DMS 273 (cell line): ENCODE results near the gene SKA3.
"Not testable (repeated sequence)": the region's sequence is repeated elsewhere in the genome, so short reads cannot be mapped to it uniquely, and the experiment has no call there.

Experiments used
- DNase-seq: peaks from one replicate; lab custom pipeline; 2025; ENCODE audit not compliant: unreplicated experiment; lab: John Stamatoyannopoulos, UW

The SKA3 gene

GRCh38 chr13:21171420-21171819 is 4.9 kb downstream of the SKA3 start:
- DNase-seq, result no peak

DNA sequence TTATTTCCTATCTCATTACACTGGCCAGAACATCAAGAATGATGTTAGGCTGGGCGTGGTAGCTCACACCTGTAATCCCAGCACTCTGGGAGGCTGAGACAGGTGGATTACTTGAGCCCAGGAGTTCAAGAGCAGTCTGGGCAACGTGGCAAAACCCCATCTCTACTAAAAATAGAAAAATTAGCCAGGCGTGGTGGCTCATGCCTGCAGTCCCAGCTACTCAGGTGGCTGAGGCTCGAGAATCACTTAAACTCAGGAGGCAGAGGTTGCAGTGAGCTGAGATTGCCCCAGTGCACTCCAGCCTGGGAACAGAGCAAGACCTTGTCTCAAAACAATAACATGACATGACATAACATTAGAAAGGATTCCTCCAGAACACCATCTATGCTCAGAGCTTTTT is 10.7 kb downstream of the SKA3 start:
- not testable (repeated sequence) for DNase-seq

GRCh38 chr13:21164631-21165030 is 11.7 kb downstream of the SKA3 start:
- DNase-seq, result no peak

DNA sequence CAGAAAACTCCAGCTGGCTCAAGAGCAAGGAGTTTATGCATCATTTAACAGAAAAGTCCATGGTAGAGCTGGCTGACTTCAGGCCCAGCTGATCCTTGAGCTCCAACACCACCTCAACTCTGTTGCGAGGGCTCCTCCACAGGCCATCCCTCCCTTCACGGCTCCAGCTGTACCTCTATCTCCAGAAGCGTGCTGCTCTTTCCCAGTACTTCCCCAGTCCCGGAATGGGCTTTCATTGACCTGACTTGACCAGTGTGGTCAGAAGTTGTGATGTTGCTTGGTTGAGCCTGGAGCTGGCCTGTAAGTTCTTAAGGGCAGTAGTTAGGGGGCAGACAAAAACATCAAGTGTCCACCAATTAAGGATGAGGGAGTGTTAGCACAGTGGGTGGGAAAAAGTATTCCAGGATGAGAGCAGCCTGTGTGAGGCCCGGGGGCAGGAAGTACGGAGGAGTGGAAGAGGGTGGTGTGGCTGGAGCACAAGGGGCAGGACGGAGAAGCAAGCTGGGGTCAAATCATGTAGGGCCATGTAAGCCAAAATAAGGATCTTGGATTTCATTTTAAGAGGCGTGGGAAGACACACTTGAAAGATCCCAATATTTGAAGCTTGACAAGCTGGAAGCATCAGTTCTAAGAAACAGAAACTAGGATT is 24.0 kb downstream of the SKA3 start:
- DNase-seq, result no peak

- no peak for DNase-seq
Observed at GRCh38 chr13:21150013-21150412, 26.3 kb downstream of the SKA3 start.

DNA sequence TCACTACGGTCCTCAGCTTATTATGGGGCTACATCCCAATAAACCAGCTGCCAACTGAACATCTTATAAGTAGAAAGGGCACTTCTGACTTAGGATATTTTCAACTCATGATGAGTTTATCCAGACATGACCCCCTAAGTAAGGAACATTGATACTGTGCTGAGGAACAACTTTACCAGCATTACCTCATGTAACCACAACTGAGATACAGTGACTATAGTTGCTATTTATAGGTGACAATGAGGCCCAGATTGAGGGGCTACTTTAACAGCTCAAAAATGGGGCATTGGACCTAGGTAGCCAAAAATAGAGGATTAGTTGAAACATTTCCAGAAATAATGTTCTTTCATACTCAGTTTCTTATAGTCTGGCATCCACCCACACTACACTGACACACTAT is 26.8 kb downstream of the SKA3 start:
- no peak for DNase-seq

- DNase-seq, result no peak
Observed at GRCh38 chr13:21148557-21149258, 27.6 kb downstream of the SKA3 start.

GRCh38 chr13:21147827-21148226 is 28.5 kb downstream of the SKA3 start:
- DNase-seq, result peak; percentile 1

- DNase-seq, result no peak
Observed at GRCh38 chr13:21142766-21143165, 33.6 kb downstream of the SKA3 start.

DNA sequence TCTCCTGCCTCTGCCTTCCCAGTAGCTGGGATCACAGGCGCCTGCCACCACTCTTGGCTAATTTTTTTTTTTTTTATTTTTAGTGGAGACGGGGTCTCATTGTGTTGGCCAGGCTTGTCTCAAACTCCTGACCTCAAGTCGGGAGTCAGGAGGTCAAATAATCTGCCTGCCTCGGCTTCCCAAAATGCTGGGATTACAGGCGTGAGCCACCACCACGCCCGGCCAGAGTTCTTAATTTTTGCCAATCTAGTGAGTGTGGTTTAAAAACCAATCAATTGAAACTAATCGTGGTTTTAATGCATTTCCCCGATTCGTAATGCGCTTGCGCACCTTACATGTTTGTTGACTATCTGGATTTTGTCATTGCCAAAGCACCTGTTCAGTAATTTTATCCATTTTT is 37.0 kb downstream of the SKA3 start:
- DNase-seq, result no peak

DNA sequence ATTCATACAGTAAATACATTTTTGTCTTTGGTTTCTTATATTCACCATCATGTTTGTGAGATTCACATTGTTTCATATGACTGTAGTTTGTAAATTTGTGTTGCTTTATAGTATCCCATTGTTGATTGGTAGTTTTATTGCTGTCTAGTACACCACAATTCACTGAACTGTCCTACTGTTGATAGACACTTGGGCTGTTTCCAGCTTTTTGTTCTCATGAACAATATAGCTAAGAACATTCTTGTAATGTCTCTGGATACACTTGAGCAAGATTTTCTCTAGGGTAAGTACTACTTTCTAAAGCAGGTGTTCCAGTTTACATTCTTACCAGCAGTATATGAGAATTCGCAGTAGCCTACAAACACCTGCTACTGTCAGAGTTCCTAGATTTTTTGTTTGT is 37.8 kb downstream of the SKA3 start:
- DNase-seq, result no peak

GRCh38 chr13:21137696-21138095 is 38.7 kb downstream of the SKA3 start:
- no peak for DNase-seq

- not testable (repeated sequence) for DNase-seq
Observed at GRCh38 chr13:21135833-21136232, 40.5 kb downstream of the SKA3 start.

- DNase-seq, result no peak
Observed at GRCh38 chr13:21134475-21134874, 41.9 kb downstream of the SKA3 start.

DNA sequence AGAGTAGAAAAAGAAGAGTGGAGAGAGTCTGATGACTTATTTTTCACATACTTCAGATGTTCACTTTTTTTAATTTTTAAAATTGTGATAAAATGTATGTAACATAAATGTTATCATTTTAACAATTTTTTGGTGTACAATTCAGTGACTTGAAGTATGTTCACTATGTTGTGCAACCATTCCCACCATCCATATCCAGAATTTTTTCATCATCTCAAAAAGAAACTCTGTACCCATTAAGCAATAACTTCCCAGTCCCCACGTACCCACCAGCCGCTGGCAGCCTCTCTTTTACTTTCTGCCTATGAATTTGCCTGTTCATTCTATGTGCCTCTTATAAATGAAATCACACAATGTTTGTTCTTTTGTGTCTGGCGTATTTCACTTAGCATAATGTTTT is 43.3 kb downstream of the SKA3 start:
- no peak for DNase-seq

DNA sequence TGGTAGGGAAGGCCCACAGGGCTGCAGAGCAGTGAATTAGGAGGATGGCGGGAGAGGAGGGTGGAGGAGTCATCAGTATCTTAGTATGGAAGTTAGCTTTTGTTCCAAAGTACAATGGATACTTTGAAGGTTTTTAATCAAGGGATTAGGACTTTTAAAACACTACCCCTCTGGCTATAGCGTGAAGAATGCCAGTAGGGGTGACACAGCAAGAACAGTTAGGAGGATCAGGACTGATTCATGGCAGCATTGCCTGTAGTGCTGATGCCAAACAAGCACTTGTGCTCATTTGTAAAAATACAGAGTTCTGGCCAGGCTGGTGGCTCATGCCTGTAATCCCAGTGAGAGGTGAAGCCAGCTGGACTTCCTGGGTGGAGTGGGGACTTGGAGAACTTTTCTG is 46.2 kb downstream of the SKA3 start:
- no peak for DNase-seq

GRCh38 chr13:21124852-21125251 is 51.5 kb downstream of the SKA3 start:
- peak; percentile 96 for DNase-seq

DNA sequence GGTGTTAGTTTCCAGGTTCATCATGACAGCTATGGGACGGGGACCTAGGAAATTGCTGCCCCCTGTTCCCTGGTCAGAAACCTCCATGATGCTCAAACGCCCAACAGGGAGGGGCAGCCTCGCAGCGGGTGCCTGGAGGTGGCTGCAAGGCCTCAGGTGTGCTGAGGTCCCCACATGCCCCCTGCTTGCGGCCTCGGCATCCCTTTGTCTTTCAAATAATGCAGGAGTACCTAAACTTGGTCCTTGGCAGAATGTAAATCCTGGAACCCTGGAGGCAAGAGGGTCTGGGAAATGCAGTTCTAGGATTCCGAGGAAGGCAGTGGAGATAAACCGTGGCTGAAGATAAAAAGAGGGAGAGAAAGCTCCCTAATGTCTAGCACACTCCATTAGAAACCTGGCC is 52.4 kb downstream of the SKA3 start:
- no peak for DNase-seq

- DNase-seq, result no peak
Observed at GRCh38 chr13:21121616-21122015, 54.7 kb downstream of the SKA3 start.

GRCh38 chr13:21120191-21120590 is 56.2 kb downstream of the SKA3 start:
- no peak for DNase-seq

- DNase-seq, result no peak
Observed at GRCh38 chr13:21119526-21119925, 56.8 kb downstream of the SKA3 start.

- no peak for DNase-seq
Observed at GRCh38 chr13:21118180-21118579, 58.2 kb downstream of the SKA3 start.
